ENCODE measurements around the gene CRLF1. TPM values are rescaled to one million over a fixed set of nuclear protein-coding genes. Genes with fewer than 3 reads are reported as not detected.
A peak's percentile ranks its signal among the peaks of the same experiment; 100 is the strongest.

CRLF1 gene
- total RNA-seq, 4 donors from 2014 or later: 21.2 to 65.5 (median 47.9) TPM

DNA sequence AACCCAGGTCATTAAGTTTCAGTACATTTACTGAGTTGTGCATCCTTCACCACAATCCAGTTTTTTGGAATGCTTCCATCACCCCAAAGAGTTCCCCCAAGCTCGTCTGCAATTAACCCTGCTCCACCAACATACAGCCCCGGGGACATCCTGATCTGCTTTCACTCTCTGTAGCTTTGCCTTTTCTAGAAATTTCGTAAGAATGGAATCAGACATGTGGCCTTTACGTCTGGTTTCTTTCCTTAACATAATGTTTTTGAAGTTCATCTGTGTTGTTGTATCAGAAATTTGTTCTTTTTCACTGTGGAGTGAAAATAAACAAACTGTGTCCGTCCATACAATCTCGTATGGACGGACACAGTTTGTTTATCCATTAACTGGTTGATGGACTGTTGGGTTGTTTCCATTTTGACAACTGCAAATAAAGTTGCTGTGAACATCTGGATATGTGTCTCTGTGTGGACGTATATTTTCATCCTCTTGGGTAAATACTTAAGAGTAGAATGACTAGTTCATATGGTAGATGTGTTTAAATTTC, 33.2 kb upstream of the CRLF1 start:
- Histone ChIP-seq H3K27ac (no peak overlapping the region), H3K4me1 (peaks cover 38% of the 10 kb centered on the region), H3K27me3 (no peaks in the 10 kb centered on the region), H3K36me3 (no peaks in the 10 kb centered on the region), H3K9me3 (no peaks in the 10 kb centered on the region), H3K4me3 (no peak overlapping the region)
- TF ChIP-seq, protein P1, sequence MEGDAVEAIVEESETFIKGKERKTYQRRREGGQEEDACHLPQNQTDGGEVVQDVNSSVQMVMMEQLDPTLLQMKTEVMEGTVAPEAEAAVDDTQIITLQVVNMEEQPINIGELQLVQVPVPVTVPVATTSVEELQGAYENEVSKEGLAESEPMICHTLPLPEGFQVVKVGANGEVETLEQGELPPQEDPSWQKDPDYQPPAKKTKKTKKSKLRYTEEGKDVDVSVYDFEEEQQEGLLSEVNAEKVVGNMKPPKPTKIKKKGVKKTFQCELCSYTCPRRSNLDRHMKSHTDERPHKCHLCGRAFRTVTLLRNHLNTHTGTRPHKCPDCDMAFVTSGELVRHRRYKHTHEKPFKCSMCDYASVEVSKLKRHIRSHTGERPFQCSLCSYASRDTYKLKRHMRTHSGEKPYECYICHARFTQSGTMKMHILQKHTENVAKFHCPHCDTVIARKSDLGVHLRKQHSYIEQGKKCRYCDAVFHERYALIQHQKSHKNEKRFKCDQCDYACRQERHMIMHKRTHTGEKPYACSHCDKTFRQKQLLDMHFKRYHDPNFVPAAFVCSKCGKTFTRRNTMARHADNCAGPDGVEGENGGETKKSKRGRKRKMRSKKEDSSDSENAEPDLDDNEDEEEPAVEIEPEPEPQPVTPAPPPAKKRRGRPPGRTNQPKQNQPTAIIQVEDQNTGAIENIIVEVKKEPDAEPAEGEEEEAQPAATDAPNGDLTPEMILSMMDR (IDR thresholded peaks at IDR 0.05): no peak
- TF ChIP-seq POLR2AphosphoS5 (IDR thresholded peaks at IDR 0.05) (no peak), EP300 (IDR thresholded peaks at IDR 0.05) (no peak), POLR2A (IDR thresholded peaks at IDR 0.05) (no peak)
- DNase-seq (ENCODE audit: low spot score in 2 of 2): no peak
- WGBS: 78% methylated on average over 8 of the region's 8 CpGs

DNA sequence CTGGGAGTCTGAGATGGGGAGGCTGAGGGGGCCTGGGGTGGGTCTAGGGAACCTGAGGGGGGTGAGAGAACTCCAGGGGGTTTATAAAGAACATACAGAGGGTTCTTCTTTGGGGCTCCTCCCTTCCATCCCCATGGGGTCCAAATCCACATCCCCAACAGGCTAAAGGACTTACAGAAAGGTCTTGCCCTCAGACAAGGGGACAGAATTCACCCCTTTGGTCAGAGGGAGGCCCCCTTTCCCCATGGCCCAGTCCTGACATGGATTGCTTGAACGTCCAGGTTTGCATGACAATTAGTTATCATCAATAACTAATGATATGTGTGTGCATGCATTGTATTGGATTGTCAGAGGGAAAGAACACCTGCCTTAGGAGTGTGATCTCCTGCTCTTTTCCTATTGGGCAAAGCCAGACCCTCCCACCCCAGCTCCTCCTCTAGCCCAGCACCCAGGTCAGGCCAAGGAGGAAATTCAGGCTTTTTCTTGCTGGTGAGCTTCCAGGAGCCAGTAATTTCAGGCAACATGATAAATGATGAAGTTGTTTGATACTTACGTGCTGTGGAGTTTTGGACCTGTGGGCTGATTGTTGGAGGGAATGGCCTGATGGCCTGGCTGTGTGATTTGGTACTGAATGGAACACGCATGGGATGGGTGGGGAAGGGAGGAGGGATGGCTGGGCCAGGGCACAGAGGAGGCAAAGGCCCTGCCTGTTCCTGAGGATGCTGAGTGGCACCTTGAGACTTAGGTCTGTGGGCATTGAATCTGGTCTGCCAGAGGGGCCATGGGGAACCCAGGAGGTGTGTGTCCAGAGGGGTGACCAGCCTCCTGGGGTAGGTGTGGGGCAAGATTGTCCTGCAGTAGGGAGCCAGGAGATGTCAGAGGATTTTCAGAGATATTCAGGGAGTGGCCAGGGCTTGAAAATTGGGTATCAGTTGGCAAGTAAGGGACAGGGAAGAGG, 31.4 kb upstream of the CRLF1 start:
- WGBS: 14% methylated on average over 3 of the region's 3 CpGs

DNA sequence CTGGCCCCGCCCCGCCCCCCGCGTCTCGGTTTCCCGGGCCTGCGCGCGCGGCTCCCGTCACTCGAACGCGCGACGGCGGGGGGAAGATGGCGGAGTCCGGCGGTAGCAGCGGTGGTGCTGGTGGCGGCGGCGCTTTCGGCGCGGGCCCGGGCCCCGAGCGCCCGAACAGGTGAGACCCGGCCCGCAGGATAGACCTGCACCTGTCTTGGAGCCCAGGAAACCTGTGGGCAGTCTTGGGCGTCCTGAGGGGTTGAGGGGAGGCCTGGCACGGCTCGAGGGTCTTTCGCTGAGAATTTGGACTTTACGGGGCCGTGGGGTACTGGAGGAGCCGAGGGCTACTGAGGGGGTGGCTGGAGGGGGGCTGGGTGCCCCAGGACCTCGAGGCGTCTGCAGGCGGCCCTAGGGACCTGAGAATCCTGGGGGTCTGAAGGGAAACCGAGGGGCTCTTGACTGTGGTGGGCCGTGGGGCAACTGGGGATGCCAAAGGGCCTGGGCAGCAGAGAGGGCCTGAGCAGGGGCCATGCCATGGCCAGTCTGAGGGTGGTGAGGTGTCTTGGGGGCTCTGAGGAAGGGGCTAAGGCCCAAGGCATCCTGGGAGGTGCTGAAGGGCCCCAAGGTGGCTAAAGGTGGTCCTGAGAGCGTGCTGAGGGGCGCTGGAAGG, 30.5 kb upstream of the CRLF1 start, which contains the start of gene KLHL26:
TSS of gene KLHL26 (plus strand) at position 60 of the 661 bp plus-strand sequence. CDS start at position 87, 27 bp downstream.
- H3K9me3 ChIP-seq: no peaks in the 10 kb centered on the region
- H3K4me1 ChIP-seq: peaks cover 36% of the 10 kb centered on the region
- TF ChIP-seq POLR2AphosphoS5 (IDR thresholded peaks at IDR 0.05) (peak in 1 of 3 donors; percentile 23), POLR2A (IDR thresholded peaks at IDR 0.05) (no peak), EP300 (IDR thresholded peaks at IDR 0.05) (no peak)
- TF ChIP-seq, protein P1 (IDR thresholded peaks at IDR 0.05): no peak
- no peaks in the 10 kb centered on the region for H3K27me3 ChIP-seq
- no peaks in the 10 kb centered on the region for H3K36me3 ChIP-seq
- H3K4me3 ChIP-seq: peak within 1 kb of the TSS; percentile 79
- WGBS: 17% methylated on average over 8 of the region's 47 CpGs
- no peak for DNase-seq (ENCODE audit: low spot score in 2 of 2)
- H3K27ac ChIP-seq: peak within 1 kb of the TSS; percentile 83

More for the DNA sequence above, 31.4 kb upstream of the CRLF1 start:
- Histone ChIP-seq H3K9me3 (no peaks in the 10 kb centered on the region), H3K27ac (peak overlapping the region; percentile 83), H3K4me1 (peaks cover 36% of the 10 kb centered on the region), H3K27me3 (no peaks in the 10 kb centered on the region), H3K36me3 (no peaks in the 10 kb centered on the region), H3K4me3 (peak overlapping the region; percentile 79)
- no peak for DNase-seq (ENCODE audit: low spot score in 2 of 2)
- TF ChIP-seq POLR2A (IDR thresholded peaks at IDR 0.05) (no peak), POLR2AphosphoS5 (IDR thresholded peaks at IDR 0.05) (no peak), EP300 (IDR thresholded peaks at IDR 0.05) (no peak)
- TF ChIP-seq, protein P1 (IDR thresholded peaks at IDR 0.05): no peak

DNA sequence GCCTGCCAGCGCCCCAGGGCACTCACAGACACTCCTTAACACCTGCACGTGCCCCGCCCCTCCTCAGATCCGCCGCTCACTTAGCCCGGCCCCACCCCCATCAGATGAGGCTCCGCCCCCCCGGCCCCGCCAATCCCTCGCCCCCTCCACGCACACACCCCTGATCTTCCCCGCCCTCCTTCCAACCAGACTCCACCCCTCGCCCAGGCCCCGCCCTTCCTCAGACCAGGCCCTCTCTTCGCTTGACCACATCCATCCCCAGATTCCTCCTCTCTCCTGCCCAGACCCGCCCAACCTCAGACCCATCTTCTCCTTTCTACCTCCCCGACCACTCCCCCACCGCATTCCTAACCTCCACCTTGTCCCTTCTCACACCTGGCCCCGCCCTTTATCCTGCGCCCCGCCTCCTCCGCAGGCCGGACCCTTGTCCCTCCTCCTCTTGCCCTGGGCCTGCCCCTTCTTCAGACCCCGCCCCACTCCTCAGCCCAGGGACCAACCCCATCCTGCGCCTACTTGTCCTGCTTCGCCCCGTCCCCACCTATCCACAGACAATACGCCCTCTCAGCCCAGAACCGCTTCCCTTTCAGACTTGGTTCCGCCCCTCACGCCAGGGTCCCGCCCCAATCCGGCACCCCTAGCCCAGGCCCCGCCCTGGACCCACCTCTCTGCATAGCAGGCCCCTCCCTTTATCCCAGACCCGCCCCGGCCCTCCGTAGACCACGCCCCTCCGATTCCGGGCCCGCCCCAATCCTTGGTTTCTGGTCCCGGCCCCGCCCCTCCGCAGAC, 29.8 kb upstream of the CRLF1 start:
- WGBS: under 1% methylated on average over 31 of the region's 44 CpGs
- DNase-seq (ENCODE audit: low spot score in 2 of 2): peak; percentile 99

More for the DNA sequence above, 29.8 kb upstream of the CRLF1 start:
- no peaks in the 10 kb centered on the region for H3K9me3 ChIP-seq
- peak overlapping the region; percentile 83 for H3K27ac ChIP-seq
- TF ChIP-seq EP300 (IDR thresholded peaks at IDR 0.05): no peak
- no peak for TF ChIP-seq POLR2A (IDR thresholded peaks at IDR 0.05)
- TF ChIP-seq, protein P1 (IDR thresholded peaks at IDR 0.05): no peak
- no peak for TF ChIP-seq POLR2AphosphoS5 (IDR thresholded peaks at IDR 0.05)
- peaks cover 36% of the 10 kb centered on the region for H3K4me1 ChIP-seq
- H3K4me3 ChIP-seq: peak overlapping the region; percentile 79
- H3K27me3 ChIP-seq: no peaks in the 10 kb centered on the region
- H3K36me3 ChIP-seq: no peaks in the 10 kb centered on the region
